ENCODE data around the gene PYGM. TPM values are rescaled to one million over a fixed set of nuclear protein-coding genes. Genes with fewer than 3 reads are reported as not detected.

PYGM gene
- total RNA-seq, 1 donor from 2014 or later, result 14.7 TPM

- DNase-seq (ENCODE audit: low spot score), result no peak
These were observed 5.5 kb downstream of the PYGM start for GRCh38 chr11:64754124-64754918.

DNA sequence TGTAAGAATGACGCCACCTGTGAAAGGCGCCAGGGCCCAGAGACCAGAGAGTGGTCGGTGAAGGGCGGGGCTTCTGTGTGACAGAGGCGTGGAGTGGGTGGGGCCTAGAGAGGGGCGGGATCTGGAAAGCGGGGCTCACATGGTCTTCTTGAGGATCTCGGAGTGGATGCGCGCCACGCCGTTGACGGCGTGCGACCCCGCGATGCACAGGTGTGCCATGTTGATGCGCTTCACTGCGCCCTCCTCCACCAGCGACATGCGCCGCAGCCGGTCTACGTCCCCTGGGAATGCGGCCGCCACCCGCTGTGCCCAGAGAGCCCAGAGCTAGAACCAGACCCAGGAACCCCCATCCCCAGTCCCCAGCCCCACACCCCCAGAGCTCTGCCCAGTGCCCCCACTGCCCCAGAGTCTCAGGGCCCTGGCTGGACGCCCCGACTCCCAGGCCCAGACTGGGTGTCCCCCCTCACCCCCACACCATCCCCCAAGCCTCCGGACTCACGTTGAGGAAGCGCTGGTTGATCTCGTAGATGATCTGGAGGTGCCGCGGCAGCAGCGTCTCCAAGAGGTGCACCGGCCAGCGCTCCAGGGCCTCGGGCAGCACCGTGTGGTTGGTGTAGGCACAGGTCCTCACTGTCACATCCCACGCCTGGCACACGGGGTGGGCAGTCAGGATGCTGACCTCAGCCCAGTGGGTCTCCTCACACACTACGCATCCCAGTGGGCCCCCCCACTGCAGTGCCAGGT lies 6.2 kb downstream of the PYGM start:
- DNase-seq (ENCODE audit: low spot score), result no peak

DNA sequence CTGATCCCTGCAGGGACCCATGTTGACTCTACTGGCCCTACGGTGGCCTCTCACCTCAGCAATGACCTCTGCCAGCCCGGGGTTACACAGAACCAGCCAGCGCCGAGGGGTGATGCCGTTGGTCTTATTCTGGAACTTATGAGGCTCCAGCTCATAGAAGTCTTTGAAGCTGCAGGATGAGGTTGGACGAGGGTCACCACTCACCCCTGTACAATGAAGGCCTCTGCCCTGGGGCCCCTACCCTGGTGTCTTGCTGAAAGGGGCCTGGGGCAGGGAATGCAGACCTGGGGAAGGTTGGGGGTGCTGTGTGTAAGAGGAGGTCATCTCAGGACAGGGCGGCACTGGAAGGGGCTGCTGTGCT lies 6.8 kb downstream of the PYGM start:
- no peak for DNase-seq (ENCODE audit: low spot score)

- no peak for DNase-seq (ENCODE audit: low spot score)
These were observed 7.4 kb downstream of the PYGM start for GRCh38 chr11:64752175-64752970.

DNA sequence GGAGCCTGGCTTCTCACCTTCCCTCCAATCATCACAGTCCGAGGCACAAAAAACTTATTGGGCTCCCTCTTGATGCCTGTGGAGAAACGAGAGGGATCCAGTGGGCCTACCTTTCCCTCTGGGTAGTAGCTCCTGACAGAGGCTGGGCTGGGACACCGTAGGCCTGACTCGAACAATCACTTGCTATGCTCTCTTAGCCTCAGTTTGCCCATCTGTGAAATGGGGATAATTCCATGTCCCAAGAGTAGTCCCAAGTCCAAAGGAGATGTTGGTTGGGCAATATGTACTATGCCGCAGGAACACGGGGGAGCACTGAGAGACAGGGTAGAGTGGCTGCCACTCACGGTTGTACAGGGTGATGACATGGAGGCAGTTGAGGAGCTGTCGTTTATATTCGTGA lies 8.2 kb downstream of the PYGM start:
- no peak for DNase-seq (ENCODE audit: low spot score)

- no peak for DNase-seq (ENCODE audit: low spot score)
These were observed 8.6 kb downstream of the PYGM start for GRCh38 chr11:64751136-64751535.

- DNase-seq (ENCODE audit: low spot score), result no peak
These were observed 9.3 kb downstream of the PYGM start for GRCh38 chr11:64750361-64751054.

DNA sequence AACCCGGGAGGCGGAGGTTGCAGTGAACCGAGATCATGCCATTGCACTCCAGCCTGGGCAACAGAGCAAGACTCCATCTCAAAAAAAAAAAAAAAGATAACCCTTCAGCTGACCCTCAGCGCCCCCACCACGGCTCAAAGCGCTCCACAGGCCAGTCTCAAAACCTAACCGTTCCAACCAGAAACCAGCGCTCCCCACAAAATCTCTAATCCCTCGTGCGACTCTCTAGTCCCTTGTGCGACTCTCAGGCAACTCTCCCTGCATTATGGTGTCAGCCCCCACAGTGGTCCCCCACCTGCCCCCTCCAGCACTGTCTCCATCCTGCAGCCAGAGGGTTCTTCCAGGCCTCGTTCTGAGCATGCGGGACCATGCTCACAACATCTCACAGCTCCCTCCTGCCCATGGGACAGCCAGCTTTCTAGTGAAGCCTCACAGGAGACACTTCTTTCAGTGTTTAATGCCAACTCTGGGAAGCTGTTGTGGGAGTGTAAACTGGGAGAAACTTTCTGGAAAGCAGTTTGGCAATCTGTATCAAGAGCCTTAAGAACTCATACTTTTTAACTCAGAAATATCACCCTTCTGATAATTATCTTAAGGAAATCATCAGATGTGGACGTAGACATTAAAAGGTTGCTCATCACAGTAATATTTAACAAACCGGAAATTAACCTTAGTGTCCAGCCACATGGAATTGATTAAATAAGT lies 11.7 kb downstream of the PYGM start:
- no peak for DNase-seq (ENCODE audit: low spot score)

DNA sequence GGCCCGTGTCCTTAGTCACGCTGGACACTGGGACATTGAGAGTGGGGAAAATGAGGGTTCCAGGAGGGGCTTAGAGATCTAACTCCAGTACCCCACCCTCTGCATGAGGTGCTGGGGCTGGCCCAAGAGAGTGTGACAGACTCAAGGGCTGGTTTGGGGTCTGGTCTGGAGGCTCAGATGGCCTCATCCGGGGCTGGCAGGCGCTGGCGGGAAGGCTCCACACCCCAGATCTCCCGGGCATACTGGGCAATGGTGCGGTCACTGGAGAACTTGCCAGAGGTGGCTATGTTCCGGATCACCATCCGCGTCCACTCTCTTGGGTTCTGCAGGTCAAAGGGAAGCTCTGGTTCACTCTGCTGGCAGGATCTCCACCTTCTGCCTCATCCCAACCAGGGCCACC lies 13.3 kb downstream of the PYGM start:
- DNase-seq (ENCODE audit: low spot score), result no peak

GRCh38 chr11:64745521-64746328 lies 14.0 kb downstream of the PYGM start:
- peak; percentile 80 for DNase-seq (ENCODE audit: low spot score)

DNA sequence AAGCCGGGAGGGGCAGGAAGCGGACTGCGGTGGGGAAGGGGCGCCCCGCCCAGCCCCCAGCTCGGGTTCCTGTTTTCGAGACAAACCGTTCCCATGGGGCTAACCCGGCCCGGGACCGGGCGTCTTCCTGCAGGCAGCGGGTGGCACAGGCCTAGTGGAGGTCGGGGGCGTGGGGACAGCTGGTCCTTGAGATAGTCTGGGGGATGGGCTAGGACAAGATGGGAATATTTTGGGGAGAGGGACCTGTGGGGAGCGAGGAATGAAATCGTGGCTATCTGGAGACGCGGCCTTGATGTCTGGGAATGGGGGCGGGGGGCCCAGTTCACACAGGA lies 14.6 kb downstream of the PYGM start:
- peak; percentile 43 for DNase-seq (ENCODE audit: low spot score)

DNA sequence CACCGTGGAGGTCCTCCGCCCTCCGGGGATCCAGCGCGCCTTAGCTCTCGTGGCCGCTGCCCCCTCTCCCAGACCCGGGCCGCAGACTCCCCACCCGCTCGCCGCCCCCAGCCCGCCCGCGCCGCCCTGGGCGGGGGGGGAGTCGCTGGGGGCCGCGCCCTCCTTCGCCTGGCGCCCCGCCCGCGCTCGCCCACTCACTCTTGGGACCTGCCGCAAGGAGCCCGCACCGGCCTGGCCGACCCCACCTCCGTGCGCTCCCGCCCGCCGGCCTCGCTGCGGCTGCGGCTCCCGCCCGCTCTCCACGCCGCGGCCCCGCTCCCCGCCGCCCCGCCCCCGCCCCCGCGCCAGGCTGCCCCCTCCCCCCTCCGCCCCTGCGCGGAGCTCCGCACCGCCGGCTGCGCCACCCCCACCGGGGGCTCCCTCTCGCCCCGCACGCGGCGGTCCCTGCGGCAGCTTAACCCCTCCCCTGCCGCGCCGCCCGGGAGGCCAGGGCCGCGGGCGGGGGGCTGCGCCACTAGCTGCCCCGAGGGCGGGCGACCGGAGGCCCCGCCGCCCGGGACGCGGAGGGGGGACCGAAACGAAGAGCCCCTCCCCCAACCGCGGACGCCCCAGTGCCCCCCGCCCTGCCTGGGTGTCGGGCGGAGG lies 15.1 kb downstream of the PYGM start:
- DNase-seq (ENCODE audit: low spot score), result no peak

- DNase-seq (ENCODE audit: low spot score), result peak; percentile 39
These were observed 15.9 kb downstream of the PYGM start, which contains the start of gene RASGRP2 for GRCh38 chr11:64743591-64744543. RASGRP2 (minus strand) TSS chr11:64744142; CDS start chr11:64742866, 1,276 bp downstream.

GRCh38 chr11:64742889-64743590 lies 16.7 kb downstream of the PYGM start:
- DNase-seq (ENCODE audit: low spot score), result peak; percentile 42

DNA sequence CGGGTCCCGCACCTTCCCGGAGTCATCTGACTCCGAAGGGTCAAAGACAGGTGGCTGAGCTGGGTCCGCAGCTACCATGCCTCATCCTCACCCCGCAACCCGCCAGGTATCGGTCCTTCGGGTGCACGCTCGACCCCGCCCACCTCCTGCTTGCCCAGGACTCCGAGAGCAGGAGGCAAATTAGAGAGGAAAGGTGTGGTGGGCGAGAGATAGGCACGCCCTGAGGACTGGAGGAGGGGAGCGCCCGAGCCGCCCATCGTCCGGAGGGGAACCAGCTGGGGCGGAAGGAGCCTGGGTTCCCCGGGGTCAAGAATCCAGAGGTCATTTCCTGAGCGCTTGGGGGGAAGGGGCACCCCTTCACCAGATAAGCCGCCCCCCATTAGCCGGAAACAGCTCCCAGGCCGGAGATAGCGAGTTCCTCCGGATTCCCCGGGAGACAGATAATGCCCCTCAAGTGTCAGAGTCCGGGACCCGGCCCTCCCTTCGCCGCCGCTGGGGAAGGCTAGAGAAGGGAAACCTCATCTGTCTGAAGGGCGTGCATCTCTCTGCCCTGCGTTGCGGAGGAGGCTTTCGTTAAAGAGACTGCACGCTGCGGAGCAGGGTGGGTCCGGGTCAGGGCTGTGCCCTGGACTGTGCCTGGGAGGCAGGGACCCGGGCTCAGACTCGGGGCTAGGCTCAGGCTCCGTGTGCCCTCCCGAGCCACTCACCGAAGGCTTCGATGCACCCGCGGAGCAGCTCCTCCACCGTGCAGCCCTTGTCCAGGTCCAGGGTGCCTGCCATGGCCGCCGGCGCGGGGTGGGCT lies 17.5 kb downstream of the PYGM start:
- DNase-seq (ENCODE audit: low spot score), result no peak

DNA sequence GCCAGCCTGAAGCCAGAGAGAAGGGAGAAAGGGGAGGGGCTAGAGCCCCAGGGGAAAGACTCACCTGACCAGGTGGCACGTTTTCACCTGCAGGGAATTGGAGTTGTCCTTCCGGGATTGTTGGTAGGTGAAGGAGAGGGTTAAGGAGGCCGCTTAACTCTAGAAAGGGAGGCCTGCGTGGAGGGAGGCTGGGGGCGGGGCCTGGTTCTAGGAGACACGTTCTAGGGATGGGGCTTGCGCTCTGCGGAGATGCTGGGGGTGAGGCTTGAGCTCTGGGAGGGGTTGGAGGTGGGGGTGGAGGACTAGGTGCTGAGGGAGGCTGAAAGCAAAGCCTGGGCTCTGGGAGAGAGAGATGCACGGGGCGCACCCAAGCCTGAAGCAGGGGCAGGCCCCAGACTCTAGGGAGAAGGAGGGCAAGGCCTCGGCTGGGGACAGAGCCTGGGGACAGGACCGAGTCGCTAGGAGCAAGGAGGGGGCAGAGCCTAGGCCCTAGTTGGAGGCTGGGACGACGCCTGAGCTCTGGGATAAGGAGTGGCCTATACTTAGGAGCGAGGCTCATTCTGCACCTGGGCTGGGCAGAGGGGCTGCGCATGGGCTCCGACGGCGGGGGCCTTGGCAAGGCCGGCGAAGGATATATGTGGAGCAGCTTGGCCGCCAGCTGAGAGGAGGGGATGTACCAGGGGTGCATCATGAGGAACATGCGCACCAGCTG lies 18.2 kb downstream of the PYGM start:
- no peak for DNase-seq (ENCODE audit: low spot score)
